Measurements from ENCODE around the gene SPNS3. TPM values are rescaled to one million over a fixed set of nuclear protein-coding genes. Genes with fewer than 3 reads are reported as not detected.

The SPNS3 gene
- total and polyA plus RNA-seq, 2 donors (not counting 3 experiments of a cell fraction or from before 2014, with no cell fraction given), result 0.18 to 0.66 TPM

DNA sequence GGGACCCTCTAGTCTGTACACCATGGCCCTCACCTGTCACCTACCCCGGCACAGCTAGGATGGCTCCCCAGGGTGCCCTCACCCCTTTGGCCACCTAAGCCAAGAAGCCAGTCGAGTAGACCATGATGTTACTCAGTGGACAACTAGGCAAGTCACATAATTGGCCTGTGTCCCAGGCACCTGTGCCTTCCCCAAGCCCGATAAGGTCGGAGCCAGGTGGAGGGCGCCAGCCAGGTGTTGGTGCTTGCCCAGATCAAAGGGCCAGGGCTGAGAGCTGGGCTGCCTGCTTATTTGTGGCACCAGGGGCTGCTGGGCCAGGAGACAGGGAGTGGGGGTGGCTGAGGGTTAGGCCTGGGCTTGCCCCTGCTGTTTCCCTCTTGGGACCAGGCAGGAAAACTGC is 81.8 kb downstream of the SPNS3 start:
- Histone ChIP-seq H3K4me1 (ENCODE audit: control insufficient read depth, extremely low read depth, insufficient read depth, low read length) (peaks cover 11% of the 10 kb centered on the region), H3K4me2 (ENCODE audit: insufficient read depth, low read length) (no peak overlapping the region), H3K9me3 (replicated peaks; ENCODE audit: control insufficient read depth, insufficient read depth, low read length) (no peaks in the 10 kb centered on the region), H4K20me1 (replicated peaks; ENCODE audit: control insufficient read depth, extremely low read depth, insufficient read depth, low read length) (no peaks in the 10 kb centered on the region), H3K27ac (ENCODE audit: insufficient read depth, low read depth, low read length) (no peak overlapping the region), H3K79me2 (ENCODE audit: control insufficient read depth, insufficient read depth, low read length) (no peaks in the 10 kb centered on the region), H2AFZ (ENCODE audit: low read depth, low read length) (no peak overlapping the region), H3K9me1 (replicated peaks; ENCODE audit: control insufficient read depth, extremely low read depth, insufficient read depth, low read length) (no peaks in the 10 kb centered on the region), H3K9ac (replicated peaks; ENCODE audit: extremely low read depth, insufficient read depth, low read length) (no peak overlapping the region), H3K27me3 (ENCODE audit: control insufficient read depth in 2 of 2, insufficient read depth in 2 of 2, low read length in 2 of 2) (no peaks in the 10 kb centered on the region), H3K4me3 (replicated peaks in 1 of 3; ENCODE audit: insufficient read depth in 1 of 3, low read depth in 1 of 3, low read length in 3 of 3) (no peak overlapping the region), H3K36me3 (ENCODE audit: control insufficient read depth in 2 of 2, extremely low read depth in 1 of 2, insufficient read depth in 2 of 2, low read length in 2 of 2) (peaks cover 0 to 17% of the 10 kb centered on the region in 2 experiments)
- ChIA-PET CTCF (interaction anchor here (1.6 kb wide), 2 partner anchors 12 to 35 kb away, joined by 4 to 5 read pairs; no protein-coding TSS in a partner anchor), POLR2A (no interaction called here)
- intact Hi-C loops (cut with micrococcal nuclease) (no loop called here), dilution Hi-C loops (cut with MboI; ENCODE audit: extremely low pct_ligation_motif_present, low sequenced_read_pairs) (no loop called here)
- TF ChIP-seq JUN (IDR thresholded peaks at IDR 0.05; ENCODE audit: borderline replicate concordance, insufficient read depth, insufficient read length, low read depth) (no peak), POLR2A (IDR thresholded peaks at IDR 0.05; ENCODE audit: low read depth, low read length) (no peak), POLR2AphosphoS5 (IDR thresholded peaks at IDR 0.05; ENCODE audit: insufficient read depth, low read depth, low read length) (no peak), GATA2 (IDR thresholded peaks at IDR 0.05; ENCODE audit: insufficient read depth, insufficient read length, low read depth, low read length) (no peak), MYC (IDR thresholded peaks at IDR 0.05; ENCODE audit: low read depth, low read length) (no peak), EZH2 (IDR thresholded peaks at IDR 0.05; ENCODE audit: borderline replicate concordance, low read depth, low read length, severe bottlenecking) (no peak), FOS (IDR thresholded peaks at IDR 0.05; ENCODE audit: borderline replicate concordance, insufficient read depth, low read length) (no peak)
- TF ChIP-seq, protein P1, sequence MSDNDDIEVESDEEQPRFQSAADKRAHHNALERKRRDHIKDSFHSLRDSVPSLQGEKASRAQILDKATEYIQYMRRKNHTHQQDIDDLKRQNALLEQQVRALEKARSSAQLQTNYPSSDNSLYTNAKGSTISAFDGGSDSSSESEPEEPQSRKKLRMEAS (IDR thresholded peaks at IDR 0.05; ENCODE audit: insufficient read depth, insufficient read length), result no peak
- TF ChIP-seq, protein P2, sequence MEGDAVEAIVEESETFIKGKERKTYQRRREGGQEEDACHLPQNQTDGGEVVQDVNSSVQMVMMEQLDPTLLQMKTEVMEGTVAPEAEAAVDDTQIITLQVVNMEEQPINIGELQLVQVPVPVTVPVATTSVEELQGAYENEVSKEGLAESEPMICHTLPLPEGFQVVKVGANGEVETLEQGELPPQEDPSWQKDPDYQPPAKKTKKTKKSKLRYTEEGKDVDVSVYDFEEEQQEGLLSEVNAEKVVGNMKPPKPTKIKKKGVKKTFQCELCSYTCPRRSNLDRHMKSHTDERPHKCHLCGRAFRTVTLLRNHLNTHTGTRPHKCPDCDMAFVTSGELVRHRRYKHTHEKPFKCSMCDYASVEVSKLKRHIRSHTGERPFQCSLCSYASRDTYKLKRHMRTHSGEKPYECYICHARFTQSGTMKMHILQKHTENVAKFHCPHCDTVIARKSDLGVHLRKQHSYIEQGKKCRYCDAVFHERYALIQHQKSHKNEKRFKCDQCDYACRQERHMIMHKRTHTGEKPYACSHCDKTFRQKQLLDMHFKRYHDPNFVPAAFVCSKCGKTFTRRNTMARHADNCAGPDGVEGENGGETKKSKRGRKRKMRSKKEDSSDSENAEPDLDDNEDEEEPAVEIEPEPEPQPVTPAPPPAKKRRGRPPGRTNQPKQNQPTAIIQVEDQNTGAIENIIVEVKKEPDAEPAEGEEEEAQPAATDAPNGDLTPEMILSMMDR (IDR thresholded peaks at IDR 0.05; ENCODE audit: extremely low read depth in 1 of 2, insufficient read depth in 1 of 2, low read depth in 1 of 2, low read length in 2 of 2), result no peak
- FAIRE-seq (no peak), DNase-seq (ENCODE audit: low read depth, low spot score) (no peak)
- no TSS peak for BruUV-seq (replicated peaks)

Measured in endothelial cell of umbilical vein (primary cell).